Neural progenitor cell (in vitro differentiated cells): ENCODE data around the gene DNMT3B. TPM values are rescaled to one million over a fixed set of nuclear protein-coding genes. Genes with fewer than 3 reads are reported as not detected.

ENCODE experiments used
- DNase-seq: peaks from one replicate; pipeline ENCODE4 v3.0.0-alpha.2; 2016; ENCODE audit warnings: low spot score
- H2AFZ ChIP-seq: fragments of 200-600 bp; sonication (generic); replicated peaks from 2 replicates; pipeline ENCODE4 v1.6.1; 2016; ENCODE audit warnings: antibody characterized with exemption
- H3F3A ChIP-seq: fragments of 200-600 bp; sonication (generic); 2 replicates; pipeline ENCODE4 v1.6.1; 2016; ENCODE audit warnings: antibody characterized with exemption, low read depth
- H3K27ac ChIP-seq: fragments of 200-600 bp; sonication (generic); 2 replicates; pipeline ENCODE4 v1.5.1; 2016; ENCODE audit warnings: mild to moderate bottlenecking
- H3K27me3 ChIP-seq: fragments of 200-600 bp; sonication (generic); 2 replicates; pipeline ENCODE4 v1.6.1; 2016; ENCODE audit warnings: mild to moderate bottlenecking, moderate library complexity
- H3K36me3 ChIP-seq: fragments of 200-600 bp; sonication (generic); 2 replicates; pipeline ENCODE4 v1.5.1; 2016
- H3K4me1 ChIP-seq: fragments of 200-600 bp; sonication (generic); 2 replicates; pipeline ENCODE4 v1.6.1; 2016; ENCODE audit warnings: mixed run types
- H3K4me2 ChIP-seq: fragments of 200-600 bp; sonication (generic); 2 replicates; pipeline ENCODE4 v1.6.1; 2016
- H3K4me3 ChIP-seq: fragments of 200-600 bp; sonication (generic); 2 replicates; pipeline ENCODE4 v1.5.1; 2016
- H3K79me2 ChIP-seq: fragments of 200-600 bp; sonication (generic); 2 replicates; pipeline ENCODE4 v1.6.1; 2016; ENCODE audit warnings: low read depth
- H3K9ac ChIP-seq: fragments of 200-600 bp; sonication (generic); 2 replicates; pipeline ENCODE4 v1.6.1; 2016
- H3K9me3 ChIP-seq: fragments of 200-600 bp; sonication (generic); 2 replicates; pipeline ENCODE4 v1.5.1; 2016; ENCODE audit warnings: low read depth
- H4K20me1 ChIP-seq: fragments of 200-600 bp; sonication (generic); 2 replicates; pipeline ENCODE4 v1.6.1; 2016; ENCODE audit warnings: low read depth
- H3K27ac Mint-ChIP-seq: 3 replicates; pipeline ENCODE4 v1.8.0; 2021; ENCODE audit warnings: mixed read lengths
- H3K27me3 Mint-ChIP-seq: 2 replicates; pipeline ENCODE4 v1.8.0; 2022; ENCODE audit warnings: low read depth, mild to moderate bottlenecking, inconsistent platforms, moderate library complexity, mixed read lengths; ENCODE audit not compliant: insufficient read depth
- H3K36me3 Mint-ChIP-seq: 3 replicates; pipeline ENCODE4 v1.8.0; 2021; ENCODE audit warnings: mixed read lengths
- H3K4me1 Mint-ChIP-seq: 3 replicates; pipeline ENCODE4 v1.8.0; 2021; ENCODE audit warnings: mixed read lengths
- H3K4me3 Mint-ChIP-seq: 3 replicates; pipeline ENCODE4 v1.8.0; 2021; ENCODE audit warnings: mild to moderate bottlenecking, moderate library complexity, mixed read lengths
- H3K9me3 Mint-ChIP-seq: 3 replicates; pipeline ENCODE4 v1.8.0; 2020; ENCODE audit warnings: mixed read lengths
- CTCF ChIP-seq: fragments of 200-600 bp; sonication (generic); IDR thresholded peaks from 2 replicates; pipeline ENCODE4 v1.5.1; 2017; ENCODE audit warnings: antibody characterized with exemption, mild to moderate bottlenecking
- EZH2 ChIP-seq: fragments of 200-600 bp; sonication (generic); IDR thresholded peaks from 2 replicates; pipeline ENCODE4 v1.6.1; 2017; ENCODE audit warnings: antibody characterized with exemption, mild to moderate bottlenecking, moderate library complexity
- EZH2phosphoT487 ChIP-seq: fragments of 200-600 bp; sonication (generic); IDR thresholded peaks from 2 replicates; pipeline ENCODE4 v1.6.1; 2017; ENCODE audit warnings: antibody characterized with exemption
- total RNA-seq: library from RNA; depleted of rRNA; stranded (reverse); fragments of >200 nt; gene quantifications from 2 replicates; pipeline ENCODE4 v1.2.3, GENCODE V29; 2015; ENCODE audit warnings: low replicate concordance

The DNMT3B gene
- total RNA-seq, 1 donor from 2014 or later: 114 TPM

GRCh38 chr20:32839982-32840285 is 77.7 kb downstream of the DNMT3B start:
- Histone ChIP-seq H3K4me3 (no peak overlapping the region), H2AFZ (no peak overlapping the region), H3F3A (no peaks in the 10 kb centered on the region), H3K9ac (no peak overlapping the region), H3K27ac (no peak overlapping the region), H3K27me3 (no peaks in the 10 kb centered on the region), H3K36me3 (peaks cover 4% of the 10 kb centered on the region), H3K79me2 (peaks cover 52% of the 10 kb centered on the region), H3K9me3 (no peaks in the 10 kb centered on the region), H4K20me1 (peaks cover 59% of the 10 kb centered on the region), H3K4me1 (no peaks in the 10 kb centered on the region), H3K4me2 (no peak overlapping the region)
- peaks cover 4% of the 10 kb centered on the region for H3K27me3 Mint-ChIP-seq
- no peak for TF ChIP-seq CTCF
- no peak for TF ChIP-seq EZH2
- TF ChIP-seq EZH2phosphoT487: no peak
- H3K36me3 Mint-ChIP-seq: peaks cover 41% of the 10 kb centered on the region
- no peaks in the 10 kb centered on the region for H3K9me3 Mint-ChIP-seq
- peaks cover 3% of the 10 kb centered on the region for H3K4me1 Mint-ChIP-seq
- H3K4me3 Mint-ChIP-seq: no peak overlapping the region
- no peak overlapping the region for H3K27ac Mint-ChIP-seq
- DNase-seq: no peak

GRCh38 chr20:32841174-32841573 is 79.0 kb downstream of the DNMT3B start:
- H3F3A ChIP-seq: no peaks in the 10 kb centered on the region
- Mint-ChIP-seq H3K36me3 (peaks cover 42% of the 10 kb centered on the region), H3K27ac (no peak overlapping the region), H3K4me3 (no peak overlapping the region), H3K9me3 (no peaks in the 10 kb centered on the region), H3K4me1 (peaks cover 3% of the 10 kb centered on the region), H3K27me3 (peaks cover 4% of the 10 kb centered on the region)
- no peak overlapping the region for H3K4me3 ChIP-seq
- H3K4me2 ChIP-seq: no peak overlapping the region
- peaks cover 59% of the 10 kb centered on the region for H4K20me1 ChIP-seq
- no peaks in the 10 kb centered on the region for H3K27me3 ChIP-seq
- no peak for TF ChIP-seq EZH2phosphoT487
- TF ChIP-seq CTCF: no peak
- no peak for TF ChIP-seq EZH2
- no peak overlapping the region for H2AFZ ChIP-seq
- no peak overlapping the region for H3K27ac ChIP-seq
- no peak overlapping the region for H3K9ac ChIP-seq
- no peaks in the 10 kb centered on the region for H3K4me1 ChIP-seq
- DNase-seq: no peak
- H3K79me2 ChIP-seq: peaks cover 49% of the 10 kb centered on the region
- H3K9me3 ChIP-seq: no peaks in the 10 kb centered on the region
- peaks cover 4% of the 10 kb centered on the region for H3K36me3 ChIP-seq

- Mint-ChIP-seq H3K4me3 (no peak overlapping the region), H3K27me3 (peaks cover 4% of the 10 kb centered on the region), H3K27ac (no peak overlapping the region), H3K9me3 (no peaks in the 10 kb centered on the region), H3K36me3 (peaks cover 38% of the 10 kb centered on the region), H3K4me1 (peaks cover 3% of the 10 kb centered on the region)
- no peak overlapping the region for H3K9ac ChIP-seq
- no peak overlapping the region for H2AFZ ChIP-seq
- TF ChIP-seq EZH2 (no peak), EZH2phosphoT487 (no peak), CTCF (no peak)
- H3K27me3 ChIP-seq: no peaks in the 10 kb centered on the region
- H3F3A ChIP-seq: no peaks in the 10 kb centered on the region
- peaks cover 4% of the 10 kb centered on the region for H3K36me3 ChIP-seq
- peaks cover 59% of the 10 kb centered on the region for H4K20me1 ChIP-seq
- DNase-seq: no peak
- H3K4me1 ChIP-seq: no peaks in the 10 kb centered on the region
- H3K79me2 ChIP-seq: peaks cover 48% of the 10 kb centered on the region
- no peak overlapping the region for H3K27ac ChIP-seq
- no peak overlapping the region for H3K4me3 ChIP-seq
- no peak overlapping the region for H3K4me2 ChIP-seq
- no peaks in the 10 kb centered on the region for H3K9me3 ChIP-seq
These were observed 79.4 kb downstream of the DNMT3B start for GRCh38 chr20:32841632-32842031.
